Effector memory CD4-positive, alpha-beta T cell (primary cell): Measurements from ENCODE around the gene TRIM49D2.
"Not testable (repeated sequence)": the region's sequence is repeated elsewhere in the genome, so short reads cannot be mapped to it uniquely, and the experiment has no call there.

Source experiments
- DNase-seq, 3 donors: peaks; one replicate each; pipeline ENCODE4 v3.0.0-alpha.2; 2020
- H3K27ac ChIP-seq: 2 replicates; pipeline ENCODE4 v1.7.0; 2013; ENCODE audit warnings: mild to moderate bottlenecking, low read length, moderate library complexity; ENCODE audit not compliant: insufficient read depth, poor library complexity, severe bottlenecking
- H3K27me3 ChIP-seq: replicated peaks from 2 replicates; pipeline ENCODE4 v1.7.0; 2013; ENCODE audit warnings: mild to moderate bottlenecking, low read length; ENCODE audit not compliant: insufficient read depth, control insufficient read depth, poor library complexity, severe bottlenecking
- H3K36me3 ChIP-seq: 2 replicates; pipeline ENCODE4 v1.7.0; 2013; ENCODE audit warnings: mild to moderate bottlenecking, low read length, moderate library complexity; ENCODE audit not compliant: control insufficient read depth, insufficient read depth
- H3K4me1 ChIP-seq: 2 replicates; pipeline ENCODE4 v1.7.0; 2013; ENCODE audit warnings: low read length, mild to moderate bottlenecking; ENCODE audit not compliant: control insufficient read depth, insufficient read depth, poor library complexity, severe bottlenecking
- H3K4me3 ChIP-seq: 2 replicates; pipeline ENCODE4 v1.7.0; 2013; ENCODE audit warnings: low read length, low read depth, mild to moderate bottlenecking; ENCODE audit not compliant: insufficient read depth, poor library complexity, severe bottlenecking
- H3K9me3 ChIP-seq: 2 replicates; pipeline ENCODE4 v1.7.0; 2013; ENCODE audit warnings: mild to moderate bottlenecking, low read length, moderate library complexity; ENCODE audit not compliant: control insufficient read depth
- total RNA-seq, 3 donors: gene quantifications; one replicate each; lab custom pipeline; 2026; lab: John Stamatoyannopoulos, UW

The TRIM49D2 gene
- total RNA-seq = 0 reads per million in 3 donors

GRCh38 chr11:89923764-89924163 is at the start of gene TRIM49D2:
TRIM49D2 (plus strand) TSS chr11:89924064; CDS start chr11:89926762, 2,698 bp downstream.
- not testable (repeated sequence) for H3K4me1 ChIP-seq, H3K27me3 ChIP-seq, H3K27ac ChIP-seq, H3K4me3 ChIP-seq, H3K36me3 ChIP-seq, DNase-seq, H3K9me3 ChIP-seq

GRCh38 chr11:89877511-89877910 is 46.4 kb upstream of the TRIM49D2 start:
- H3K4me3 ChIP-seq, H3K27ac ChIP-seq, DNase-seq, H3K4me1 ChIP-seq, H3K9me3 ChIP-seq, H3K27me3 ChIP-seq, H3K36me3 ChIP-seq: not testable (repeated sequence)

GRCh38 chr11:89893245-89893644 is 30.6 kb upstream of the TRIM49D2 start:
- not testable (repeated sequence) for H3K27me3 ChIP-seq, H3K4me1 ChIP-seq, DNase-seq, H3K27ac ChIP-seq, H3K9me3 ChIP-seq, H3K36me3 ChIP-seq, H3K4me3 ChIP-seq

- not testable (repeated sequence) for DNase-seq, H3K4me1 ChIP-seq, H3K9me3 ChIP-seq, H3K36me3 ChIP-seq, H3K27ac ChIP-seq, H3K27me3 ChIP-seq, H3K4me3 ChIP-seq
Measured at GRCh38 chr11:89900809-89901208, 23.1 kb upstream of the TRIM49D2 start.

- no peaks in the 10 kb centered on the region for H3K4me1 ChIP-seq
- no peak within 1 kb of the TSS for H3K4me3 ChIP-seq
- no peaks in the 10 kb centered on the region for H3K36me3 ChIP-seq
- no peak for DNase-seq
- no peak within 1 kb of the TSS for H3K27ac ChIP-seq
- H3K9me3 ChIP-seq = no peaks in the 10 kb centered on the region
- H3K27me3 ChIP-seq = no peaks in the 10 kb centered on the region
Measured at GRCh38 chr11:89922195-89922660, 1.6 kb upstream of the TRIM49D2 start, which contains the start of gene TRIM49D1. TRIM49D1 (minus strand) TSS chr11:89922245; CDS start chr11:89917710, 4,535 bp downstream.

GRCh38 chr11:89960833-89961232 is 37.0 kb downstream of the TRIM49D2 start:
- H3K27ac ChIP-seq, H3K9me3 ChIP-seq, H3K36me3 ChIP-seq, DNase-seq, H3K4me1 ChIP-seq, H3K4me3 ChIP-seq, H3K27me3 ChIP-seq: not testable (repeated sequence)

GRCh38 chr11:89965737-89966136 is 41.9 kb downstream of the TRIM49D2 start, which contains the start of gene TRIM64:
TRIM64 (plus strand) TSS chr11:89966037; CDS start chr11:89968504, 2,467 bp downstream.
- H3K9me3 ChIP-seq, H3K4me1 ChIP-seq, H3K36me3 ChIP-seq, DNase-seq, H3K27ac ChIP-seq, H3K27me3 ChIP-seq, H3K4me3 ChIP-seq: not testable (repeated sequence)
